SKM-1 (cell line): ENCODE results near the gene BAIAP3.
"Not testable (repeated sequence)": the region's sequence is repeated elsewhere in the genome, so short reads cannot be mapped to it uniquely, and the experiment has no call there.

Experiments
- DNase-seq: peaks from one replicate; lab custom pipeline; 2025; ENCODE audit not compliant: unreplicated experiment; lab: John Stamatoyannopoulos, UW

The BAIAP3 gene

GRCh38 chr16:1315081-1316032 is 18.1 kb upstream of the BAIAP3 start:
- DNase-seq = no peak

GRCh38 chr16:1316033-1316405 is 17.4 kb upstream of the BAIAP3 start:
- DNase-seq = no peak

GRCh38 chr16:1317479-1318267 is 15.8 kb upstream of the BAIAP3 start:
- DNase-seq = no peak

GRCh38 chr16:1318268-1318545 is 15.2 kb upstream of the BAIAP3 start:
- DNase-seq = no peak

- no peak for DNase-seq
Observed at GRCh38 chr16:1319041-1319440, 14.4 kb upstream of the BAIAP3 start.

- DNase-seq = no peak
Observed at GRCh38 chr16:1320097-1320496, 13.3 kb upstream of the BAIAP3 start.

- no peak for DNase-seq
Observed at GRCh38 chr16:1320658-1321240, 12.7 kb upstream of the BAIAP3 start.

GRCh38 chr16:1322407-1322806 is 11.0 kb upstream of the BAIAP3 start:
- DNase-seq = no peak

GRCh38 chr16:1323296-1324239 is 9.9 kb upstream of the BAIAP3 start:
- no peak for DNase-seq

- DNase-seq = no peak
Observed at GRCh38 chr16:1324286-1324826, 9.1 kb upstream of the BAIAP3 start.

- no peak for DNase-seq
Observed at GRCh38 chr16:1325261-1325660, 8.2 kb upstream of the BAIAP3 start.

- DNase-seq = no peak
Observed at GRCh38 chr16:1325673-1326371, 7.6 kb upstream of the BAIAP3 start.

GRCh38 chr16:1326391-1326790 is 7.1 kb upstream of the BAIAP3 start:
- DNase-seq = no peak

- no peak for DNase-seq
Observed at GRCh38 chr16:1326946-1327618, 6.4 kb upstream of the BAIAP3 start.

GRCh38 chr16:1327619-1327947 is 5.9 kb upstream of the BAIAP3 start:
- no peak for DNase-seq

- not testable (repeated sequence) for DNase-seq
Observed at GRCh38 chr16:1328136-1328535, 5.3 kb upstream of the BAIAP3 start.

- not testable (repeated sequence) for DNase-seq
Observed at GRCh38 chr16:1328961-1329360, 4.5 kb upstream of the BAIAP3 start.

GRCh38 chr16:1330260-1330914 is 3.1 kb upstream of the BAIAP3 start:
- DNase-seq = no peak
